Measurements from ENCODE around the gene ANP32E. TPM values are rescaled to one million over a fixed set of nuclear protein-coding genes. Genes with fewer than 3 reads are reported as not detected.
"Not testable (repeated sequence)": the region's sequence is repeated elsewhere in the genome, so short reads cannot be mapped to it uniquely, and the experiment has no call there.

ANP32E gene
- total RNA-seq, 1 donor from 2014 or later, result 16.8 TPM

DNA sequence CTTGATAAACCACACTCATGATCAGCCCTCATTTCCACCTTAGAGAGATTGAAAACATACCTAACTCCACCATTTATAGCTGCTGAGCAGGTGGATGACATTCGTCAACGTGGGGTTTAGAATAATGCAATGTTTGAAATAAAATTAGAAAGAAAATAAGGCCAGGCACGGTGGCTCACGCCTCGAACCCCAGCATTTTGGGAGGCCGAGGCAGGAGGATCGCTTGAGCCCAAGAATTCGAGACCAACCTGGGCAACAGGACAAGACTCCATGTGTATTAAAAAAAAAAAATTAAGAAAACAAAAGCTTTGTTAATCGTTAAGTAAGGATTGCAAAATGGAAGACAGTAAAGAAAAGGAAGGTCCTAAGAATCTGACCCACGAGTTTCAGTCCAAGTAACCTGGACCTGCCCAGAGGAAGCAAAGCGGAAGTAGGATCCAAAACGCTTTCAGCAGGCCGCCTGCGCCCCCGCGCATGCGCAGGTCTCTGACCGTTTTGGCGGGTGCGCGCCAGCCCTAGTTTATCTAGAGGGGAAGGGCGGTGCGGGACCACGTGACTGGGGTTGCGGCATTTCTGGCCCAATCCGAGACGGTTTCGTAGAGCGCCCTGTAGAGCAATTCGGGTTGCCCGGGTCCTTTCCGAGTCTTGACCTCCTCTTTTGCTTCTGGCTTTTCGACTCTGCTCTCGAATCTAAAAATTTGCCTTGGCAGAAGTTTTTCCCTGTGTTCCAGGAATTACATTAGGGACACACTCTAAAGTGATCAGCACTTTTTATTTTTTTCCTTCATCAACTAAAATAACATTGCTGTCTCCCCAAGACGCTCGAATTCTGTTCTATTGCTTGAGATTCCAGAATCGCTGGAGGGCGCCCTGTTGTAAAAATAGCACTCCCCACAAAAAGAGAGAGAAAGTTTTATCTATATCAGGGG, 22.5 kb downstream of the ANP32E start:
- DNase-seq (ENCODE audit: low read depth), result peak; percentile 63
- Histone ChIP-seq H3K4me3 (ENCODE audit: low read depth, low read length) (peak overlapping the region; percentile 36), H3K27me3 (ENCODE audit: control insufficient read depth, insufficient read depth, low read length) (no peaks in the 10 kb centered on the region), H3K36me3 (ENCODE audit: control insufficient read depth, insufficient read depth, low read length) (no peaks in the 10 kb centered on the region)
- TF ChIP-seq, protein P1, sequence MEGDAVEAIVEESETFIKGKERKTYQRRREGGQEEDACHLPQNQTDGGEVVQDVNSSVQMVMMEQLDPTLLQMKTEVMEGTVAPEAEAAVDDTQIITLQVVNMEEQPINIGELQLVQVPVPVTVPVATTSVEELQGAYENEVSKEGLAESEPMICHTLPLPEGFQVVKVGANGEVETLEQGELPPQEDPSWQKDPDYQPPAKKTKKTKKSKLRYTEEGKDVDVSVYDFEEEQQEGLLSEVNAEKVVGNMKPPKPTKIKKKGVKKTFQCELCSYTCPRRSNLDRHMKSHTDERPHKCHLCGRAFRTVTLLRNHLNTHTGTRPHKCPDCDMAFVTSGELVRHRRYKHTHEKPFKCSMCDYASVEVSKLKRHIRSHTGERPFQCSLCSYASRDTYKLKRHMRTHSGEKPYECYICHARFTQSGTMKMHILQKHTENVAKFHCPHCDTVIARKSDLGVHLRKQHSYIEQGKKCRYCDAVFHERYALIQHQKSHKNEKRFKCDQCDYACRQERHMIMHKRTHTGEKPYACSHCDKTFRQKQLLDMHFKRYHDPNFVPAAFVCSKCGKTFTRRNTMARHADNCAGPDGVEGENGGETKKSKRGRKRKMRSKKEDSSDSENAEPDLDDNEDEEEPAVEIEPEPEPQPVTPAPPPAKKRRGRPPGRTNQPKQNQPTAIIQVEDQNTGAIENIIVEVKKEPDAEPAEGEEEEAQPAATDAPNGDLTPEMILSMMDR (IDR thresholded peaks at IDR 0.05; ENCODE audit: insufficient read depth, low read length, poor library complexity, severe bottlenecking), result peak; percentile 53

- Histone ChIP-seq H3K27me3 (ENCODE audit: control insufficient read depth, insufficient read depth, low read length) (no peaks in the 10 kb centered on the region), H3K36me3 (ENCODE audit: control insufficient read depth, insufficient read depth, low read length) (no peaks in the 10 kb centered on the region), H3K4me3 (ENCODE audit: low read depth, low read length) (no peak overlapping the region)
- TF ChIP-seq, protein P1 (IDR thresholded peaks at IDR 0.05; ENCODE audit: insufficient read depth, low read length, poor library complexity, severe bottlenecking), result no peak
- no peak for DNase-seq (ENCODE audit: low read depth)
These were observed 23.8 kb downstream of the ANP32E start for GRCh38 chr1:150212070-150212469.

GRCh38 chr1:150210706-150211105, 25.2 kb downstream of the ANP32E start:
- no peaks in the 10 kb centered on the region for H3K36me3 ChIP-seq (ENCODE audit: control insufficient read depth, insufficient read depth, low read length)
- no peak overlapping the region for H3K4me3 ChIP-seq (ENCODE audit: low read depth, low read length)
- no peaks in the 10 kb centered on the region for H3K27me3 ChIP-seq (ENCODE audit: control insufficient read depth, insufficient read depth, low read length)
- TF ChIP-seq, protein P1 (IDR thresholded peaks at IDR 0.05; ENCODE audit: insufficient read depth, low read length, poor library complexity, severe bottlenecking), result no peak
- DNase-seq (ENCODE audit: low read depth), result no peak

DNA sequence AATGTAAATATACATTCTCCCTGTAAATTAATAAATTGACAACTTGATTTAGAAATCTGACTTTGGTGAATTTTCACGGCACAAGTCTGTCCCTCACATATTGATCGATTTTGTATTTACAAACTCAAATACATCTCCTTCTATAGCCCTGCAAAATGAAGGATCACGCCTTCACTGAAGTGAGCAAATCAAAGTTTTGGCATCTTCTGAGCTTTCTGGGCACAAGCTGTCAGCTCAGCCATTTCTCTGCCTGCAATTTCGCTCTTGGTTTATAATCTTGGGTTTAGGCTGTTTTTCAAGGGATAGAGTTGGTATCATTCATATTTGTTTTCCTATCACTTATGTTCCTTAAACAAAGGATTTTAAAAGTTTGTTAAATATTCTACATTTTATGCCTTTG, 25.8 kb downstream of the ANP32E start:
- no peaks in the 10 kb centered on the region for H3K36me3 ChIP-seq (ENCODE audit: control insufficient read depth, insufficient read depth, low read length)

DNA sequence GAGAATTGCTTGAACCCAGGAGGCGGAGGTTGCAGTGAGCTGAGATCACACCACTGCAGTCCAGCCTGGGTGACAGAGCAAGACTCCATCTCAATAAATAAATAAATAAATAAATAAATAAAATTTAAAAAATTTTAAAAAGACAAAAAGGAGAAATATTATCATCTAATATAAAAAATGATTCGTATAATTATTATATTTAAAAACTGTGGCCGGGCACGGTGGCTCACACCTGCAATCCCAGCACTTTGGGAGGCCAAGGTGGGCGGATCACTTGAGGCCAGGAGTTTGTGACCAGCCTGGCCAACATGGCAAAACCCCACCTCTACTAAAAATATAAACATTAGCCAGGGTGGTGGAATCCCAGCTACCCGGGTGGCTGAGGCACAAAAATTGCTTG, 27.5 kb downstream of the ANP32E start:
- H3K36me3 ChIP-seq (ENCODE audit: control insufficient read depth, insufficient read depth, low read length); H3K4me3 ChIP-seq (ENCODE audit: low read depth, low read length); DNase-seq (ENCODE audit: low read depth); H3K27me3 ChIP-seq (ENCODE audit: control insufficient read depth, insufficient read depth, low read length): not testable (repeated sequence)

More for the DNA sequence above, 25.8 kb downstream of the ANP32E start:
- no peak for DNase-seq (ENCODE audit: low read depth)
- Histone ChIP-seq H3K27me3 (ENCODE audit: control insufficient read depth, insufficient read depth, low read length) (no peaks in the 10 kb centered on the region), H3K4me3 (ENCODE audit: low read depth, low read length) (no peak overlapping the region)
- TF ChIP-seq, protein P1 (IDR thresholded peaks at IDR 0.05; ENCODE audit: insufficient read depth, low read length, poor library complexity, severe bottlenecking), result no peak

DNA sequence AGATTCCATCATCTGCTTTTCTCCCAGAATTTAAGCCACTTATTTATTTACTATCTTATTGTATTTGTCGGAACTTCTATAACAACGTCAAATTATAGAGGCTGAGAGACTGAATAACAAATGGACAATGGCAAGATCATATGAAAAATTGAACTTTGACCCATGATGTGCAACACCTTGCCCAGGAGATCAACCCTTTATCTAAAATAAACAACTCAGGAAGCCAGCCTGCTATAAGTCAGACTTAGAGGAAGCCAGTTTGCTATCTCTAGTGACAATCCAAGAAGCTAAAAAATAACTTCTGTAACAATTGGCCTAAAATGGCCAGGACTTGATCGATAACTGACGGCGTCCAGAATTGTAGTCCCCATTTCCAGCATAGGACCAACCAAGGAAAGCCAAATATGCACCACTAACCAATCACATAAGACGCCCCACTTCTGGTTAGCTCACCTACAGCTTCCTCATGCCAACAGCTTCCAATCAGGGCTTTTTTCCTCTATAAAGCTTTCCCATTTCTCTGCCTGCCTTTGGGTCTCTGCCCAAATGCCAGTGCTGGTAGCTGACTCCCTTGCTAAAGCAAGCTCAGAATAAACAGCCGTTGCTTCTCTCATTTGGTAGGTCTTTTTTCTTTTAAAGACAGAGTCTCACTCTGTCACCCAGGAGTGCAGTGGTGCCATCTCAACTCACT, 28.5 kb downstream of the ANP32E start:
- no peak for DNase-seq (ENCODE audit: low read depth)
- no peak overlapping the region for H3K4me3 ChIP-seq (ENCODE audit: low read depth, low read length)
- TF ChIP-seq, protein P1 (IDR thresholded peaks at IDR 0.05; ENCODE audit: insufficient read depth, low read length, poor library complexity, severe bottlenecking), result no peak
- no peaks in the 10 kb centered on the region for H3K36me3 ChIP-seq (ENCODE audit: control insufficient read depth, insufficient read depth, low read length)
- H3K27me3 ChIP-seq (ENCODE audit: control insufficient read depth, insufficient read depth, low read length), result no peaks in the 10 kb centered on the region

All from kidney epithelial cell (primary cell).